ENCODE measurements around the gene NTM.

The NTM gene

DNA sequence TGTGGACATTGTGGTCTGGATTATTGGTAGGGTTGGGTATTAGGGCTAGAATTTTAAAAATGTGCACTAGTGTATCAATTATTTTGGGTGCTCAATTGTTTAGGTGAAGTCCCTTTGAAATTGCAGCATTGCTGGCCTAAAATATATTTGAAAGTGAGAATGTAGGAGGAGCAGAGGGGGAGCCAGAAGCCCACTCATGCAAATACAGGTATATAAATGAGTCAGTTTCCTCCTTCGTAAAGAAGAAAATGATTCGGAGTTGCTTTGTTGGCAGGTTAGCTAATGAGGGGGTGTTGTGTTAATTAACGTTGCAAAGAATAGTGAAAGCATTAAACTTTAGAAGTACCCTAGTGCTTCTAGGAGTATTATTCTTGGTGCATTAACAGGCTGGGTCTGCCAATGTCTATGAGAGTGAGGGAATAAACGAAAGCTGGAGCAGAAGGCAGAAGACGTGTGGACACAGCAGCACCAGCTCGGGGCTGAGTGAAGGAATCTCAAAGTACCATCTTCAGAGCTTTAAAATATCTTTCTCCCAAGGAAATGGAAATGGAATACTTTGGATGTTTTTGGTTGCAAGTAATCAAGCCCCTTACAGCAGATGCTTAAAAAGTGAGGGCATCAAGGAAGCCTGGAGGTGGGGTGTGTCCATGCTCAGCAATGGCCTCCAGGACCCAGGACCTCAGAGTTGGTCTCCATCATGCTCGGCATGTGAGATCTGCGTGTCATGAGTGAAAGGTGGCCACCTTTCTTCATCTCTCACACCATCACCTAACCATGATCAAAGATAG lies 522.9 kb downstream of the NTM start:
- H3K23ac ChIP-seq (ENCODE audit: low read length): no peak overlapping the region
- peaks cover 13% of the 10 kb centered on the region for H3K4me1 ChIP-seq (ENCODE audit: control insufficient read depth, low read depth, low read length)
- no peak overlapping the region for H3K4me2 ChIP-seq (ENCODE audit: low read length)
- H3K18ac ChIP-seq (ENCODE audit: low read length): no peak overlapping the region
- H4K5ac ChIP-seq (ENCODE audit: low read length): no peak overlapping the region
- no peak overlapping the region for H3K27ac ChIP-seq (ENCODE audit: low read depth, low read length)
- no peak overlapping the region for H2BK5ac ChIP-seq (ENCODE audit: low read length)
- no peak overlapping the region for H4K8ac ChIP-seq (ENCODE audit: low read depth, low read length)
- no peaks in the 10 kb centered on the region for H3K79me2 ChIP-seq (ENCODE audit: control insufficient read depth, insufficient read depth, low read length)
- no peaks in the 10 kb centered on the region for H3K27me3 ChIP-seq (ENCODE audit: insufficient read depth, low read length, poor library complexity)
- no peaks in the 10 kb centered on the region for H3K79me1 ChIP-seq (ENCODE audit: low read length)
- no peak overlapping the region for H3K9ac ChIP-seq (ENCODE audit: low read length)
- H2BK15ac ChIP-seq (replicated peaks; ENCODE audit: low read depth): no peak overlapping the region
- no CpG with 5 or more reads among the region's 8 CpGs for WGBS (ENCODE audit: extremely low coverage, insufficient coverage, low lambda C conversion rate)
- H3K4ac ChIP-seq (ENCODE audit: low read depth, low read length): no peak overlapping the region
- peak; percentile 27 for DNase-seq
- H3K4me3 ChIP-seq (ENCODE audit: low read length): no peak overlapping the region
- no peak overlapping the region for H3K56ac ChIP-seq (ENCODE audit: low read length)
- no peak overlapping the region for H2AK5ac ChIP-seq (ENCODE audit: low read length)
- H2BK120ac ChIP-seq (ENCODE audit: low read depth, low read length): no peak overlapping the region
- H3K36me3 ChIP-seq (ENCODE audit: control insufficient read depth, insufficient read depth, low read length): no peaks in the 10 kb centered on the region

DNA sequence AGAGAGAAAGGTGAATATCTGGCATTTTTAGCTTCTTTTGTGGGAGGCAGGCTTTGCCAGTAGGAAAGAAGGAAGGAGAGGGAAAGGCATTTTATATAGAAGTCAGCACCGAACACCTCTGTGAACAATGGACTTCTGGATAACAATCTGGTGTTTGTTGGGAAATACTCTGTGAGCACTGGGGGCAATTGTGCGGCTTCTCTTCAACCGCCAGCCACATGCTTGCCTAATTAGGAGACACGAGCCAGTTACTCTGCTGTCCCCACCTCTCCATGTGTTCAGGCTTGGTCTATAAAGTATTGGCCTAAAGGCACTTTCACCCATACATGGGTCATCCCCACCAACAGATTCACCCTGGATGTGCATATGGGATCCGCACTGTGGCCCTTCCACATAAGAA lies 523.6 kb downstream of the NTM start:
- H3K36me3 ChIP-seq (ENCODE audit: control insufficient read depth, insufficient read depth, low read length): no peaks in the 10 kb centered on the region
- no peak overlapping the region for H3K56ac ChIP-seq (ENCODE audit: low read length)
- DNase-seq: no peak
- H3K27ac ChIP-seq (ENCODE audit: low read depth, low read length): no peak overlapping the region
- H3K27me3 ChIP-seq (ENCODE audit: insufficient read depth, low read length, poor library complexity): no peaks in the 10 kb centered on the region
- peaks cover 13% of the 10 kb centered on the region for H3K4me1 ChIP-seq (ENCODE audit: control insufficient read depth, low read depth, low read length)
- H4K5ac ChIP-seq (ENCODE audit: low read length): no peak overlapping the region
- H3K4ac ChIP-seq (ENCODE audit: low read depth, low read length): no peak overlapping the region
- WGBS (ENCODE audit: extremely low coverage, insufficient coverage, low lambda C conversion rate): no CpG with 5 or more reads among the region's 5 CpGs
- no peak overlapping the region for H4K8ac ChIP-seq (ENCODE audit: low read depth, low read length)
- H3K4me3 ChIP-seq (ENCODE audit: low read length): no peak overlapping the region
- no peaks in the 10 kb centered on the region for H3K79me2 ChIP-seq (ENCODE audit: control insufficient read depth, insufficient read depth, low read length)
- no peak overlapping the region for H2AK5ac ChIP-seq (ENCODE audit: low read length)
- H3K4me2 ChIP-seq (ENCODE audit: low read length): no peak overlapping the region
- H3K9ac ChIP-seq (ENCODE audit: low read length): no peak overlapping the region
- no peak overlapping the region for H3K23ac ChIP-seq (ENCODE audit: low read length)
- H2BK5ac ChIP-seq (ENCODE audit: low read length): no peak overlapping the region
- H3K79me1 ChIP-seq (ENCODE audit: low read length): no peaks in the 10 kb centered on the region
- H3K18ac ChIP-seq (ENCODE audit: low read length): no peak overlapping the region
- no peak overlapping the region for H2BK120ac ChIP-seq (ENCODE audit: low read depth, low read length)
- H2BK15ac ChIP-seq (replicated peaks; ENCODE audit: low read depth): no peak overlapping the region

DNA sequence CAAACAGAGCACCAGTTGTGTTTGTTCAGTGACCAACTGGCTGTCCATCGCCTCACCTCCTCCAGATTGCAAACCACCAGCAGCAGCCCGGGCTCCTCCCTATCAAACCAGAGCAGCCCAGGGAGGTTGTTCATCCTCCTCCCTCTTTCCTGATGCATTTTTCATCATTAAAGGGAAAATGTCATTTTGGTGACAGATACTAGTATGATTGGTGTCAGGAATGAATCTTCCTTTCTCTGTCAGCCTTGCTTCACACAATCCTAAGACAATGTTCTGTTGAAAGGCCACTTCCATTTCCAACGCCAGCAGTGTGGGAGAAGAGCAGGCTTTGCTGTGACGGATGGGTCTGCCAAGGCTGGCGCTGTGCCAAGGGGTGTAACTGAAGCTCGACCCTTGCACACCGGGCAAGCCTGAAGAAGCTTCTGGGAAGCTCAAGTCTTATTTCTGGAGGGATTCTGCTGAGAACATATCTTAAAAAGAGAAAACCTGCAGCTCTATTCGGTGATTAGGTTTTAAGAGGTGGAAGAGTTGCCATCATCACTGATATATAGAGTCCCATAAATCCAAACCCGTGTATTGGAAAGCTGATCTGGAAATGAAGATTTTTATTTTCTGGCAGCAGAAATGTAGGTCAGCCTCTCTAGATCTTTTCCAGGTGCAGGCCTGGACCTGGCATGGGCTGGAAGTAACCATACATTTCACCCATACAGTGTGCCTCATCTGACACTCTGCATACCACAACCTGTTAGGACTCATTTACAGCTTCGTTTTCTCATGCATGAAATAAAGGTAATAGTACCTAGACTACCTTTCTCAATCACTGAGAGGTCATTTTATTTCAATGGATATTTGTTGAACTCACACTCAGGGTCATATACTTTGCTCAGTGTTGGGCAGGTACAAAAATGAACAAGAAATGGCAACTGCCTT lies 524.5 kb downstream of the NTM start:
- no peak overlapping the region for H3K4me2 ChIP-seq (ENCODE audit: low read length)
- H3K9ac ChIP-seq (ENCODE audit: low read length): no peak overlapping the region
- no peaks in the 10 kb centered on the region for H3K36me3 ChIP-seq (ENCODE audit: control insufficient read depth, insufficient read depth, low read length)
- no peak for DNase-seq
- H3K23ac ChIP-seq (ENCODE audit: low read length): no peak overlapping the region
- no peak overlapping the region for H3K56ac ChIP-seq (ENCODE audit: low read length)
- no peak overlapping the region for H3K4me3 ChIP-seq (ENCODE audit: low read length)
- H2AK5ac ChIP-seq (ENCODE audit: low read length): no peak overlapping the region
- H3K4me1 ChIP-seq (ENCODE audit: control insufficient read depth, low read depth, low read length): peaks cover 6% of the 10 kb centered on the region
- no CpG with 5 or more reads among the region's 10 CpGs for WGBS (ENCODE audit: extremely low coverage, insufficient coverage, low lambda C conversion rate)
- no peak overlapping the region for H3K4ac ChIP-seq (ENCODE audit: low read depth, low read length)
- H2BK120ac ChIP-seq (ENCODE audit: low read depth, low read length): no peak overlapping the region
- H2BK15ac ChIP-seq (replicated peaks; ENCODE audit: low read depth): no peak overlapping the region
- no peak overlapping the region for H3K18ac ChIP-seq (ENCODE audit: low read length)
- H2BK5ac ChIP-seq (ENCODE audit: low read length): no peak overlapping the region
- no peaks in the 10 kb centered on the region for H3K79me1 ChIP-seq (ENCODE audit: low read length)
- H3K27me3 ChIP-seq (ENCODE audit: insufficient read depth, low read length, poor library complexity): no peaks in the 10 kb centered on the region
- H3K79me2 ChIP-seq (ENCODE audit: control insufficient read depth, insufficient read depth, low read length): no peaks in the 10 kb centered on the region
- H3K27ac ChIP-seq (ENCODE audit: low read depth, low read length): no peak overlapping the region
- no peak overlapping the region for H4K8ac ChIP-seq (ENCODE audit: low read depth, low read length)
- no peak overlapping the region for H4K5ac ChIP-seq (ENCODE audit: low read length)

DNA sequence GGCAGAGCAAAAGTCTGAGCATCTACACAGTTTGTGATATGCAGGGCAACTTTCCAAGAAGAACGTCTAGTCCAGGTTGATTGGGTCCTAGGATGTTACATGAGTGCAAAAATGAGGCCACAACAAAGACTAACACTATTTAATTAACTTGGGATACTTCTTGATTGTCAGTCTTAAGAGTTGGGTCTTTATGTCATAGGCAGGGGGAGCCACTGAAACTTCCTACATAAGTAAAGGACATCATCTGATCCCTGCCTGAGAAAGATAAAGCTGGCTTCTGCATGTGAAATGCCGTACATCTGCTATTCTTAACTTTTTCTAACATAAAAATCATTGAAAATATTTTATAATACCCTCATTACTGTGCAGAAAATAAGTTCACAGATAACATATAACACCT lies 525.5 kb downstream of the NTM start:
- Histone ChIP-seq H3K4me3 (ENCODE audit: low read length) (no peak overlapping the region), H4K5ac (ENCODE audit: low read length) (no peak overlapping the region), H3K18ac (ENCODE audit: low read length) (no peak overlapping the region), H3K4ac (ENCODE audit: low read depth, low read length) (no peak overlapping the region), H3K36me3 (ENCODE audit: control insufficient read depth, insufficient read depth, low read length) (no peaks in the 10 kb centered on the region), H3K23ac (ENCODE audit: low read length) (no peak overlapping the region), H3K27me3 (ENCODE audit: insufficient read depth, low read length, poor library complexity) (no peaks in the 10 kb centered on the region), H3K79me2 (ENCODE audit: control insufficient read depth, insufficient read depth, low read length) (no peaks in the 10 kb centered on the region), H4K8ac (ENCODE audit: low read depth, low read length) (no peak overlapping the region), H2AK5ac (ENCODE audit: low read length) (no peak overlapping the region), H3K4me2 (ENCODE audit: low read length) (no peak overlapping the region), H2BK5ac (ENCODE audit: low read length) (no peak overlapping the region), H3K9ac (ENCODE audit: low read length) (no peak overlapping the region), H3K56ac (ENCODE audit: low read length) (no peak overlapping the region), H2BK15ac (replicated peaks; ENCODE audit: low read depth) (no peak overlapping the region), H3K27ac (ENCODE audit: low read depth, low read length) (no peak overlapping the region), H3K4me1 (ENCODE audit: control insufficient read depth, low read depth, low read length) (peaks cover 2% of the 10 kb centered on the region), H3K79me1 (ENCODE audit: low read length) (no peaks in the 10 kb centered on the region), H2BK120ac (ENCODE audit: low read depth, low read length) (no peak overlapping the region)
- DNase-seq: no peak
- WGBS (ENCODE audit: extremely low coverage, insufficient coverage, low lambda C conversion rate): no CpG with 5 or more reads among the region's 2 CpGs

DNA sequence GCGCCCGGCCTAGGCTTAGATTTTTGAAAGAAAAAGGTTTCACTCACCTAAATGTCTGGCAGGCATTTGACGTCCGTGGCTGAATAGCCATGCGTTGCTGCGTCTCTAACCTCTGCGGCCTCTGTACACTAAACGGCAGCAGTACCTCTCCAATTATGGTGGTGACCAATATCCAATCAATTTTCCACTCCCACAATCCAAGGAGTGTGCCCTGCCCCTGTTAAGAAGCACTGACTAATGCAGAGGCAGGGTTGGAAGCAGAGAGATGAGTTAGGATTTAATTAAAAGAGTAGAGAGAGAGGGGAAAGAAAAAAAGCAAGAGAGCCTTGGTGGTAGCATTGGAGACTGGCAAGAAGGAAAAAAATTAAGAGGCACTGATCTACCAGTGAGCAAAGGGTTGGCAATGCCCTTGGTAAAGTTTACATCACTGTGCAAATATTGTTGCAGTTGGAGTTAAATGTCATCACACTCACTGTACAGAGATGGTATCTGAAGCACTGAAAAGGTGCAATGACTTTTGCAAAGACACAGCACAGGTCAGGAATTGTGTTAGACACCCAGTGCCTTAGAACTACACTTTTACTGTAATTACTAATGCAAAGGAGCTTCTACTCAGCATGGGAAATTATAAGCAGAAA lies 526.7 kb downstream of the NTM start:
- H2BK5ac ChIP-seq (ENCODE audit: low read length): no peak overlapping the region
- H2BK120ac ChIP-seq (ENCODE audit: low read depth, low read length): no peak overlapping the region
- H3K27ac ChIP-seq (ENCODE audit: low read depth, low read length): no peak overlapping the region
- no peak overlapping the region for H3K18ac ChIP-seq (ENCODE audit: low read length)
- H3K27me3 ChIP-seq (ENCODE audit: insufficient read depth, low read length, poor library complexity): no peaks in the 10 kb centered on the region
- H3K79me2 ChIP-seq (ENCODE audit: control insufficient read depth, insufficient read depth, low read length): no peaks in the 10 kb centered on the region
- H3K56ac ChIP-seq (ENCODE audit: low read length): no peak overlapping the region
- no peaks in the 10 kb centered on the region for H3K79me1 ChIP-seq (ENCODE audit: low read length)
- no peak overlapping the region for H4K5ac ChIP-seq (ENCODE audit: low read length)
- no peak overlapping the region for H3K9ac ChIP-seq (ENCODE audit: low read length)
- no peak overlapping the region for H3K4me2 ChIP-seq (ENCODE audit: low read length)
- no peak overlapping the region for H3K23ac ChIP-seq (ENCODE audit: low read length)
- no peak overlapping the region for H3K4ac ChIP-seq (ENCODE audit: low read depth, low read length)
- no peak overlapping the region for H2AK5ac ChIP-seq (ENCODE audit: low read length)
- H3K4me3 ChIP-seq (ENCODE audit: low read length): no peak overlapping the region
- H3K4me1 ChIP-seq (ENCODE audit: control insufficient read depth, low read depth, low read length): peaks cover 2% of the 10 kb centered on the region
- H3K36me3 ChIP-seq (ENCODE audit: control insufficient read depth, insufficient read depth, low read length): no peaks in the 10 kb centered on the region
- no peak overlapping the region for H2BK15ac ChIP-seq (replicated peaks; ENCODE audit: low read depth)
- DNase-seq: no peak
- H4K8ac ChIP-seq (ENCODE audit: low read depth, low read length): no peak overlapping the region
- no CpG with 5 or more reads among the region's 8 CpGs for WGBS (ENCODE audit: extremely low coverage, insufficient coverage, low lambda C conversion rate)

Data from mesendoderm (in vitro differentiated cells).